Testis (tissue), 3 donors: ENCODE data around the gene MARCHF11. TPM values are rescaled to one million over a fixed set of nuclear protein-coding genes. Genes with fewer than 3 reads are reported as not detected.

Experiments used
- DNase-seq: peaks from one replicate; pipeline ENCODE4 v3.0.0-alpha.2; 2019
- H3K27ac ChIP-seq, 2 donors: fragments of 200-600 bp; sonication (generic); one replicate each; pipeline ENCODE4 v1.5.1; 2019
- H3K27me3 ChIP-seq: fragments of 200-600 bp; sonication (generic); one replicate; pipeline ENCODE4 v1.5.1; 2019
- H3K36me3 ChIP-seq: fragments of 200-600 bp; sonication (generic); one replicate; pipeline ENCODE4 v1.5.1; 2017; ENCODE audit warnings: low read depth; ENCODE audit errors: missing control alignments
- H3K4me1 ChIP-seq: fragments of 200-600 bp; sonication (generic); one replicate; pipeline ENCODE4 v1.5.1; 2019
- H3K4me3 ChIP-seq, 2 donors: fragments of 200-600 bp; sonication (generic); one replicate each; pipeline ENCODE4 v1.5.1; 2017 to 2019
- H3K9me3 ChIP-seq: fragments of 200-600 bp; sonication (generic); one replicate; pipeline ENCODE4 v1.5.1; 2017
- CTCF ChIP-seq, 3 experiments: fragments of 450-650 bp in 2 of 3; fragments of 200-600 bp in 1 of 3; sonication (generic) in 1 of 3; IDR thresholded peaks; one replicate each; pipeline ENCODE4 v1.5.1; 2016 to 2019; ENCODE audit warnings: antibody characterized with exemption in 3 of 3, mild to moderate bottlenecking in 2 of 3, moderate library complexity in 1 of 3
- POLR2A ChIP-seq: fragments of 450-650 bp; IDR thresholded peaks from one replicate; pipeline ENCODE4 v1.6.1; 2017; ENCODE audit warnings: antibody characterized with exemption, mild to moderate bottlenecking, moderate library complexity
- WGBS, 2 donors: methylation state at CpG; one replicate each; pipeline ENCODE4 v1.1.5; 2018; 5-methylcytosine and 5-hydroxymethylcytosine counted together
- intact Hi-C: fragments of 100-400 bp; cut with DNase I; formaldehyde crosslinking; loops from one replicate; pipeline ENCODE4 v1.15.1; 2023; ENCODE audit warnings: low total_unique reads
- polyA plus RNA-seq: library from polyadenylated mRNA; stranded (reverse); fragments of 350-450 nt; fragmentation: Illumina TruSeq; extraction: RNeasy Lipid Tissue Mini Kit (QIAGEN cat#74804); gene quantifications from one replicate; pipeline ENCODE4 v1.2.3, GENCODE V29; 2014; ENCODE audit warnings: low read depth, low replicate concordance; ENCODE audit not compliant: insufficient read depth
- total RNA-seq, 2 donors: library from RNA; depleted of rRNA; stranded (reverse); fragments of >200 nt; gene quantifications; one replicate each; pipeline ENCODE4 v1.2.3, GENCODE V29; 2016

MARCHF11 gene
- total and polyA plus RNA-seq, 3 donors from 2014 or later = 28.7 to 189 (median 40.7) TPM

- Histone ChIP-seq H3K36me3 (no peaks in the 10 kb centered on the region), H3K9me3 (no peaks in the 10 kb centered on the region), H3K4me3 (no peak overlapping the region), H3K4me1 (no peaks in the 10 kb centered on the region), H3K27me3 (no peaks in the 10 kb centered on the region), H3K27ac (no peak overlapping the region)
- intact Hi-C loops = no loop called here
- no peak for DNase-seq
- TF ChIP-seq CTCF (IDR thresholded peaks at IDR 0.05) (no peak), POLR2A (no peak)
- 96 to 99% methylated on average over 4 of the region's 4 CpGs for WGBS, 2 donors
Measured at GRCh38 chr5:16082982-16083381, 96.6 kb downstream of the MARCHF11 start.

- DNase-seq = no peak
- Histone ChIP-seq H3K4me1 (no peaks in the 10 kb centered on the region), H3K27ac (no peak overlapping the region), H3K27me3 (no peaks in the 10 kb centered on the region), H3K36me3 (no peaks in the 10 kb centered on the region), H3K9me3 (no peaks in the 10 kb centered on the region), H3K4me3 (no peak overlapping the region)
- intact Hi-C loops = no loop called here
- TF ChIP-seq CTCF (IDR thresholded peaks at IDR 0.05) = no peak
- TF ChIP-seq POLR2A = no peak
- WGBS, 2 donors = 68 to 77% methylated on average over 7 of the region's 7 CpGs
Measured at GRCh38 chr5:16082053-16082452, 97.5 kb downstream of the MARCHF11 start.

GRCh38 chr5:16081376-16081955 lies 98.1 kb downstream of the MARCHF11 start:
- H3K27me3 ChIP-seq = no peaks in the 10 kb centered on the region
- TF ChIP-seq POLR2A (no peak), CTCF (IDR thresholded peaks at IDR 0.05) (no peak)
- no peaks in the 10 kb centered on the region for H3K9me3 ChIP-seq
- no peaks in the 10 kb centered on the region for H3K4me1 ChIP-seq
- WGBS, 2 donors = 92 to 94% methylated on average over 10 of the region's 10 CpGs
- no peak for DNase-seq
- no peak overlapping the region for H3K27ac ChIP-seq
- intact Hi-C loops = no loop called here
- H3K36me3 ChIP-seq = no peaks in the 10 kb centered on the region
- no peak overlapping the region for H3K4me3 ChIP-seq

- DNase-seq = no peak
- TF ChIP-seq POLR2A (no peak), CTCF (IDR thresholded peaks at IDR 0.05) (no peak)
- H3K9me3 ChIP-seq = no peaks in the 10 kb centered on the region
- H3K4me3 ChIP-seq = no peak overlapping the region
- intact Hi-C loops = no loop called here
- no peaks in the 10 kb centered on the region for H3K27me3 ChIP-seq
- WGBS, 2 donors = 92 to 94% methylated on average over 7 of the region's 7 CpGs
- no peaks in the 10 kb centered on the region for H3K36me3 ChIP-seq
- H3K27ac ChIP-seq = no peak overlapping the region
- no peaks in the 10 kb centered on the region for H3K4me1 ChIP-seq
Measured at GRCh38 chr5:16076657-16077056, 102.9 kb downstream of the MARCHF11 start.

- H3K9me3 ChIP-seq = no peaks in the 10 kb centered on the region
- no peaks in the 10 kb centered on the region for H3K27me3 ChIP-seq
- H3K27ac ChIP-seq = no peak overlapping the region
- intact Hi-C loops = no loop called here
- no peak for DNase-seq
- H3K36me3 ChIP-seq = no peaks in the 10 kb centered on the region
- no peak overlapping the region for H3K4me3 ChIP-seq
- WGBS, 2 donors = 85 to 90% methylated on average over 4 of the region's 4 CpGs
- no peaks in the 10 kb centered on the region for H3K4me1 ChIP-seq
- TF ChIP-seq CTCF (IDR thresholded peaks at IDR 0.05) (no peak), POLR2A (no peak)
Measured at GRCh38 chr5:16074358-16074757, 105.2 kb downstream of the MARCHF11 start.
